SK-N-MC (cell line): ENCODE data around the gene C1QL1.

Source experiments
- FOXP2 ChIP-seq: optimal IDR thresholded peaks from 2 replicates; pipeline ENCODE3; 2011; ENCODE audit warnings: mild to moderate bottlenecking, moderate library complexity; ENCODE audit not compliant: insufficient read depth; ENCODE audit errors: extremely low read length, control extremely low read depth
- POLR2AphosphoS5 ChIP-seq: IDR thresholded peaks from 2 replicates; pipeline ENCODE4 v1.6.1; 2012; ENCODE audit warnings: mild to moderate bottlenecking, low read depth, low read length, borderline replicate concordance

DNA sequence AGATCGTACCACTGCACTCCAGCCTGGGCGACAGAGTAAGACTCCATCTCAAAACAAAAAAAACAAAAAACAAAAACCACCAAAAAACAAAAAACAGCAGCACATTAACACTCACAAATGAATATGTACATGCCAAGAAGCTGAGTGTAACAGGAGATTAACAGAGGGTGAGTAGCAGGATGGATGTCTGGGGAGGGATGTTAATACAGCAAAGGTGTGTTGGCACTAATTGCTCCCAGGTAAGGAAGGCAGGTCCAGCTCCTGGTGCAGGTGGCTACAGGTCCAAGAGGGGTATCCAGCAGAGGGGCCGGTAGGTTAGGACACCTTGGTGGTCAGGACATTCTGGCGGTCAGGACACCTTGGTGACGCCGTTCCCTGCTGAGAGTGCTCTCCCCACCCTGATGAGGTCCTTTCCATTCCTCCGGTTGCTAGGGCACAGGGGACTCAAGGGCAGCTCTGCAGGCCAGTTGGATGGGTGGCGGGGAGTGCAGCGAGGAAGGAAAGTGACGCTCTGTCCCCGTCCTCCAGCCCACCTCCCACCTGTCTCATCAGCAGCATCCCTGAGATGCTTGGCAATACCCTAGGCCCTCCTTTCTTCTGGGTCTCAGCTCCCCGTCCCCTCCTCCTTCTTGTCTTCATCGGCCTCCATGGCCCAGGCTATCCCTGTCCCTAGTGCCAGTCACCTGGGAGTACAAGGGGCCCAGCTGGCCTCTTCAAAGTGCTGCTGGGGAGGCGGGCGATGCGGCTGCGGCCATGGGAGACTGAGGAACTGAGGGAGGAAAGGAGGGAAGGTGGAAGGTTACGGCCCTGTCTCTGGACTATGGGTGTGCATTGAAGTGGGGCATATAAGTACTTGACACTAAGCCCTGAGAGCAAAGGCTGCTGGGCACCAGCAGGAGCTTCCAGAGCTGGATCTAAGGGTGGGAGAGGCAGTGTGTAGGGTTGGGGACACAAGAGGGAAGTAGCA, 42.1 kb downstream of the C1QL1 start:
- TF ChIP-seq POLR2AphosphoS5 (no peak), FOXP2 (no peak)
